Erythroblast (primary cell): Measurements from ENCODE around the gene ZCCHC14.

Experiments
- GATA1 ChIP-seq: IDR thresholded peaks from 2 replicates; pipeline ENCODE4 v1.6.1; 2011; ENCODE audit warnings: low read depth, mild to moderate bottlenecking, control low read depth, low read length, moderate library complexity
- POLR2A ChIP-seq: IDR thresholded peaks from 2 replicates; pipeline ENCODE4 v1.6.1; 2011; ENCODE audit warnings: mild to moderate bottlenecking, low read length

GRCh38 chr16:87412371-87412995 lies 80.3 kb downstream of the ZCCHC14 start:
- no peak for TF ChIP-seq POLR2A
- TF ChIP-seq GATA1: no peak
